Putamen (tissue), 1 donor: ENCODE measurements around the gene ENOX2.
A peak's percentile ranks its signal among the peaks of the same experiment; 100 is the strongest.
"Not testable (repeated sequence)": the region's sequence is repeated elsewhere in the genome, so short reads cannot be mapped to it uniquely, and the experiment has no call there.

Experiments
- DNase-seq: peaks from one replicate; pipeline ENCODE4 v3.0.0-alpha.2; 2016; ENCODE audit warnings: low spot score

The ENOX2 gene, protein sequence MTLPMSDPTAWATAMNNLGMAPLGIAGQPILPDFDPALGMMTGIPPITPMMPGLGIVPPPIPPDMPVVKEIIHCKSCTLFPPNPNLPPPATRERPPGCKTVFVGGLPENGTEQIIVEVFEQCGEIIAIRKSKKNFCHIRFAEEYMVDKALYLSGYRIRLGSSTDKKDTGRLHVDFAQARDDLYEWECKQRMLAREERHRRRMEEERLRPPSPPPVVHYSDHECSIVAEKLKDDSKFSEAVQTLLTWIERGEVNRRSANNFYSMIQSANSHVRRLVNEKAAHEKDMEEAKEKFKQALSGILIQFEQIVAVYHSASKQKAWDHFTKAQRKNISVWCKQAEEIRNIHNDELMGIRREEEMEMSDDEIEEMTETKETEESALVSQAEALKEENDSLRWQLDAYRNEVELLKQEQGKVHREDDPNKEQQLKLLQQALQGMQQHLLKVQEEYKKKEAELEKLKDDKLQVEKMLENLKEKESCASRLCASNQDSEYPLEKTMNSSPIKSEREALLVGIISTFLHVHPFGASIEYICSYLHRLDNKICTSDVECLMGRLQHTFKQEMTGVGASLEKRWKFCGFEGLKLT

DNA sequence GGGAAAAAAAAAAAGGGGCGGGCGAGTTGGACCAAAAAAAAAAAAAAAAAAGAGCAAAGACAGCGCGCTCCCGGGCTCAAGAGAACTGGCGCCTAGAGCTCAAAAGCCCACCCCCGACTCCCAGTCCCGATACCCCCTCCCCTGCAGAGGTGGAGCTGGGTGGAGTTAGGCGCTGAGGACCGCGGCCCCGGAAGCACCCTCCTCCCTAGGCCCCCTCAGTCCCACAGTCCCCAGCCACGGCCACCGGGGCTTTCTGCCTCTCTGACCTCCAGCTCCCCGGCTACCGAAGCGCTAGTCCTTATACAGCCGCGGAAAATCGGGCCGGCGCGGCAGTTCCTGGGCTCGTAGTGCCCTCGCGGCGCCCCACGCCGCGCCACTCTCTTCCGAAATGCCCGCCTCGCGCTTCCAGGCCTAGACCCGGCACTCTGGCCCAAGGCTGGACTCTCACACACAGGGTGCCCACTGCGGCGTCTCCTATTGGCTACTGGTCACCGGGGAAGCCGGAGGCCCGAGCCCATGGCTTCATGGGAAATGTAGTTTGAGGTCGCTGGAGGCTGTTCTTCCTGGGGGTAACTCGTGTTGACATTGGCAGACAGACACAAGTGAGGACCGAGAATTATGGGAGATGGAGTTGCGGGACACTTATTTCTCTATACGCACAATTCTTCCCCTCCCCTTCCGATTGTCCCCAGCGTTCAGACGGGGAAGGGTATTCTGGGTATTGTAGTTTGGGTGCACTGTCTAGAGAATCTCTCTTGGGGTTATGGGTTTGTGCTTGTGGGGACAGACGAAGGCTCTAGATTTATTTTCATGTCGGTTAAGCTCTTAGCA, at the start of gene ENOX2:
TSS of gene ENOX2 (minus strand) at position 427 of the 831 bp plus-strand sequence. CDS start 199,993 bp downstream, outside the sequence.
- peak; percentile 98 for DNase-seq

DNA sequence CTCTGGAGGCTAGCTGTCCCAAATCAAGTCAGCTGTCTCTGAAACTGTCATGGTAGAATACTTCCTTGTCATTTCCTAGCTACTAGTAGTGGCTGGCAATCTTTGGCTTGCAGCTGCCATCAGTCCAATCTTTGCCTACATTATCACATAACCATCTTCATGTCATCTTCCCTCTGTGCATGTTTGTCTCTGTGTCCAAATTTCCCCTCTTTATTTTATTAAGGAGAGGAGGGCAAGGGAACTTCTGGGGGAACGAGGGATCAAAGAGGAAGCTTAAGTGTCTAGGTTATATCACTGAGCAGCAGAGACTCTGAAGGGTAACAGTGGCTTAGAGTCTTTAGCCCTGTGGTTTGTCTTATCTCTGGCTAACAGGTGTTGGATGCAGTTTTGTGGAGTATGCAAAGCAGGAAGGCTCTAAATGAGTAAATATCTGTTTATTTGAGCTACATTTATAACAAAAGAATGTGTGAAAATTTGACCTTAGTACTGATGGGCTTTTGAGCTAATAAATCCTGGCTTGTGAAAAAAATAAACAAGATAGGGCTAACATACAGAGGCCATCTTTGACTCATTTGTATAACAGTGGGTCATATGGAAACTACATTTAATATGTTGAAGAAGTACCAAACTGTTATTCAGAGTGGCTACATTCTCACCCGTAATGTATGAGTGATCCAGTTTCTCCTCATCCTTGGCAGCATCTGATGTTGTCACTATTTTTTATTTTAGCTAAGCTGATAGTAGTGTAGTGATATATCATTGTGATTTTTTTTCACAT, 49.4 kb upstream of the ENOX2 start:
- no peak for DNase-seq

DNA sequence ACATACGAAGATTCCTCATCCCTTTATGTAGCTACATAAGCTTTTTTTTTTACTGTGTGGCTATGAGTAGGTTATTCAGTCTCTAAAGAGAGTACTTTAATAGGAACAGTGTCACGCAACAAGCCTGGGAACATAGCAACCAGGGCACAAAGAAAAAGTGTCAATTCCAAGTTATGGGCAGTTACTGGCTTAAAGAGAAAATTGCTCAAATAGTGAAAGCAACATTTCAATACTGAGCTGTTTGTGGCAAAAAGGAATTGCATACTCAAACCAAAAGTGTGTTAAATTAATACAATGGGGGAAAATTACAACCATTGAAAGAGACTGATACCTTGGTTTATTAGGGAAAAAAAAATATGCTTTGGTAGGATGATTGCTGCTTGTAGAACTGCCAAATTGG, 41.2 kb upstream of the ENOX2 start:
- no peak for DNase-seq

DNA sequence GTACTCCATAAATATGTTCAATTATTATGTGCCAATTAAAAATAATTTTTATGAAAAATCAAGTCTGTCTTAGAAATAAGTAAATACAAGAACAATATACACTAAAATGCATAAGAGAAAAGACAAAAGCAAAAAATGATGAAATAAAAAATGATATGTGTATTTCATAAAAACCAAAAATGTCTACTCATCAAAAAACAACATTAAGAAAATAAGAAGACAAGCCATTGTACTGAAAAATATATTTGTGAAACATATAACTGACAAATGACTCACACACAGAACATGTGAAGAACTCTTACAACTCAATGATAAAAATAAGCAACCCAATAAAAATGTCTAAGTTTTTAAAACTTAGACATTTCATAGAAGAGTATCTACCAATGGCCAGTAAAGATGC, 34.1 kb upstream of the ENOX2 start:
- no peak for DNase-seq

DNA sequence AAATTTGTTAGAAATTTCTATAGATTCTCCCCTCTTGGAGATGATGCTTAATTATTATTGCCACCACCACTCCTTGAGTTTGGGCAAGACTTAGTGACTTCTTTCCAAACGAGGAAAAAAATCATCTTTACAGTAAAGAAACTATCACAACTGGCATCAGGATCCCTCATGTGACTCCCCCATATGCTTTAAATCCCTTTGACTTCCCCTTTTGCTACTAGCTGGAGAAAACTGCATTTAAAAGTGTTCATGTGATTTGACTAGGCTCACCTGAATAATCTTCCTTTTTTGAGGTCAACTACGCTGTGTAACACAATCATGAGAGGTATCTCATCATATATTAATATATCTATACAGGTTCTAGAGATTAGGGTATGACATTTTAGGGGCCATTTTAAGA, 30.3 kb upstream of the ENOX2 start:
- DNase-seq = no peak

DNA sequence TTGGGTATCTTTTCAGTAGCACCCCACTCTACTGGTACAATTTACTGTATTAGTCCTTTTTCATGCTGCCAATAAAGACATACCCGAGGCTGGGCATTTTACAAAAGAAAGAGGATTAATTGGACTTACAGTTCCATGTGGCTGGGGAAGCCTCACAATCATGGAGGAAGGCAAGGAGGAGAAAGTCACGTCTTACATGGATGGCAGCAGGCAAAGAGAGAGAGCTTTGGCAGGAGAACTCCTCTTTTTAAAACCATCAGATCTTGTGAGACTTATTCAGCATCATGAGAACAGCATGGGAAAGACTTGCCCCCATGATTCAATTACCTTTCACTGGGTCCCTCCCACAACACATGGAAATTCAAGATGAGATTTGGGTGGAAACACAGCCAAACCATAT, 17.4 kb upstream of the ENOX2 start:
- DNase-seq = not testable (repeated sequence)

DNA sequence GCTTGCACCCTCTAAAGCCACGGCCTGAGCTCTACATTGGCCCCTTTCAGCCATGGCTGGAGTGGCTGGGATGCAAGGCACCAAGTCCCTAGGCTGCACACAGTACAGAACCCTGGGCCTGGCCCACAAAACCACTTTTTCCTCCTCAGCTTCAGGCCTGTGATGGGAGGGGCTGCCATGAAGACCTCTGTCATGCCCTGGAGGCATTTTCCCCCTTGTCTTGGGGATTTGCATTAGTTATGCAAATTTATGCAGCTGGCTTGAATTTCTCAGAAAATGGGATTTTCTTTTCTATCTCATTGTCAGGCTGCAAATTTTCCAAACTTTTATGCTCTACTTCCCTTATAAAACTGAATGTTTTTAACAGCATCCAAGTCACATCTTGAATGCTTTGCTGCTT, 16.7 kb upstream of the ENOX2 start:
- DNase-seq = not testable (repeated sequence)

DNA sequence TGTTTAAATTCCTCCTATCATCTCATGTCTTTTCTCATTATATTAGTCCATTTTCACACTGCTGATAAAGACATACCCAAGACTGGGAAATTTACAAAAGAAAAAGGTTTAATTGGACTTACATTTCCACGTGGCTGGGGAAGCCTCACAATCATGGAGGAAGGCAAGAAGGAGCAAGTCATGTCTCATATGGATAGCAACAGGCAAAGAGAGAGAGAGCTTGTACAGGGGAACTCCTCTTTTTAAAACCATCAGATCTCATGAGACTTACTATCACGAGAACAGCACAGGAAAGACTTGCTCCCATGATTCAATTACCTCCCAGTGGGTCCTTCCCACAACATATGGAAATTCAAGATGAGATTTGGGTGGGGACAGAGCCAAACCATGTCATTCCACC, 15.5 kb upstream of the ENOX2 start:
- DNase-seq = not testable (repeated sequence)

DNA sequence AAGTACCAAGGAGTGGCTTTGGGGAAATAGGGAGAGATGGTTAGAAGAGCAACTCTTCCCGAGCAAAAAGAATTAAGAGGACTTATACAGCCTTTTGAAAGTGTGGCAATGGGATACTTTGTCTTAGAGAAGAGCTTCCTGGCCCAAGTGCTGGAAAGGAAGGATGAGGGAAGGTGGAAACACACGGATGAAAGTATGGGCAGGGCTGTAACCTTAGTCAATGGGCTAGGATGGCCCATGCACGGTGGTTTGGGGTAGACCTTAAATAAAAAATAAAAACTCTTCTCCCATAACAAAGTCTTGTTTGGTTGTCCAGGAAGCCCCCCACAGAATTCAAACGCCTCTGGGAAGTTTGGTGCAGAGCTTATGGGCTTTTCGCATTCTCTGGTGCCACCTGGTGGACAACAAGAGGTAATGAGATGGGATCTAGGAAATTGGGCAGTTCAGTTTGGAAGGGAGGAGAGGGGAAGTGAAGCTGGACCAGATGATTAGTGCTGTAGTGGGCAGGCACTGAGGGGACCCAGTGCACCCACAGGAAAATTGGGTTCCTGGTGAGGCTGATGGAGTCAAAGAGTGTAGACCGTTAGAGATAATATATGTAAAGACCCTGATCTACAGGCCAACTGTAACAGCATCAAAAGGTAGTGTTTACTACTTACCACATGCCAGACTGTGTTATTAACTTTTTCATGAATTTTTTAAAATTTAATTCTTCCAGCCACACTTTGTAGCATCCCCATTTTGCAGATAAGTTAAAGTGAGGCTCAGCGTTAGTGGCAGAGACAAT, 13.8 kb upstream of the ENOX2 start:
- no peak for DNase-seq

DNA sequence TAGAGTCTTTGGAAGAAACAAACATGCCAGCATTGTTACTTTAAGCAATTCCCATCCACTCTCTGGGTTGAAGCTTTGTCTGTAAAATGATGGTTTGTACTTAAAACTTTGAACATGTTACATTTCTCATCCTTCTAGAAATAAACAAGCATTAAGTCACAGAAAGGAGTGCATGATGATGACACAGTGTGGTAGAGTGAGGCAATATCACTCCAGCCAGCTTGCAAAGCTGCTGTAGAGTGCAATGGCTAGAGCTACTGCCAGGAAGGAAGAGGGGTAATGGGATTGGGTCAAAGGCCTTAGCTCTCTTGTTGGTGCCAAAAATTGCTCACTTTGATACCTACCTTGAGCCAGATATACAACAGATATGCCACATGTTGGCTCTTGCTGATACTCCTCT, 12.3 kb upstream of the ENOX2 start:
- DNase-seq = no peak

DNA sequence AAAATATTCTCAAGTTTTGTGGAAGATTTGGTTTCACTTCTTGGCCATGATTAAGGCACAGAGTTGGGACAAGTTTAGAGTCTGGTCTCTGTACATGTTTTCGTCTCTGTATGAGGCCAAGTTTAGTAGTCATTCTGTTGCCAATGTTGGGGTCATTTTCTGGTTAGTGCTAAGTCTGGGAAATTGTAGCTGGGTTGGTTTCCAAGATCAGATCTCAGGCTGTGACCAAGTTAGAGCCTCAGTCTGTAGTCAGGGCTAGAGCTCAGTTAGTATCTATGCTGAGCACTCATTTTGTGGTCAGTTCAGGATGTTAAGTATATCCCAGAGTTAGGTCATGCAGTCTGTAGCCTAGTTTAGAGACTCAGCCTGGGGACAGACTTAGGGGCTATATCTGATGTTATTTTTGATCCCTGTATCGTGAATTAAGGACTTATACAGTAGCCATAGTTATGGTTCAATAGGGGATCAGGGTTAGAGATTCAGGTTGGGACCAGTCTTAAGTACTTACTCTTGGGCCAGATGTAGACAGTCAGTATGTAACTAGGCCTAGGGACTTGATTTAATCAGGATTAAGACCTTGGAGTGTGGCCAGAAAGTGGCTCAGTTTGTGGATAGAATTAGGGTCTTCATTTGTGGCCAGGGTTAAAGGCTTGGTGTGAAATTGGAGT, 6.6 kb upstream of the ENOX2 start:
- DNase-seq = no peak

DNA sequence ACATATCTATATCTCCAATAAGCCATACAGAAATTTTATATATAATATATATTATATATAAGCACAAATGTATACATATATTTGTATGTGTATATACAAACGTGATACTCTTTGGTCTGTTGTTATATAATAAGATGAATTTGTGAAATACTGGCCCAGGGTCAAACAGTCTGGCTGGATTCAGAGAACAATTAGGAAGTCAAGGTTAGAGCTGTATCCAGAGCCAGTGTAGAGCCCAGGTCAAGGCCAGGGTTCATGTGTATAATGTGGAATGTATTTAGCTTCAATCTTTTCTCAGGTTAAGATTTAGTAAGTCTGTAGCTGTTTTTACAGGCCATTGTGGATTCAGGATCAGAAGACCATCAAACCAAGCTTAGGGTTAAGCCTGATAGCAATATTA, 3.8 kb upstream of the ENOX2 start:
- DNase-seq = no peak

DNA sequence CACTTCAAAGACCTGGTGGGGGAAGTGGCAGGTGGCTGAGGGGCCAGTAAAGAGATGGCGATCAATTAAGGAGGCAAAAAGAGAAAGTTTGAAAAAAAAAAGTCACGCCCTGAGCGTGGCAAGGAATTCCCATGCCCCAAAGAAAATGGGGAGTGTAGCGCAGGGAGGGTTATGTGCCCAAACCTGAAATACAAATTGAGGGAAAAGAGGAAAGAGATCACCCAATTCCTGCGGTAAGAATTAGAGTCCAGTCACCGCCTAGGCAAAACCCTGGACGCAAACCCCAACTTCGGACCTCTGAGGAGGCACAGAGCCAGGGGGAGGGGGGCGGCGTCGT, 595 bp downstream of the ENOX2 start:
- DNase-seq = no peak

DNA sequence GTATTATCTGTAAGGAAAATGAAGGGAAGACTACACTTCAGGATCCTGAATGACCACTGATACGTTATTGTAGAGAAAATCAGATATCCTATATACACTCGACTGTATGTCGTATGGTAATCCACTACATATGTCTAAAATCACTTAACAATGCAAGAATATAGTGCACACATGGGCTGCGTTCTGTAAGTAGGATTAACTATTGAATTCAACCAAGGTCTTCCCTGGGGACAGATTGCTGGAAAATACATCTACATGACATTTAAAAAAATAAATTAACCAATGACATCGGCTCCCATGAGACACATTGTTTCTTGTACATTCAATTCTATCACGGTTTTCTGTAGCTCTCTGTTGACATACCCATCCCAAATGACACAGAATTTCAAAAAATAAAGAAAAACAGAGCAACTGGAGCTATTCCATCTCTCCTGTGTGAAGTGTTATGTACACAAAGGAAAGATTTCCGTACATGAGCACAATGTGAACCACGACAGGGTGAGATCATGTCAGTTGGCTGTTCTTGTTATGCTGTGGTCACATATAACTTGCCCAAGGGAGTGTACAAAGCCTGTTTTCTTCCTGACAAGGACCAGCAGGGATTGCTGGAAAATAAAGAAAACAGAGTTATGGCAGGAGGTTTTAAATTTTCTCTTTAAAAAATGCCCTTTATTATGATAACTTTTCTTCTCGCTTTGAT, 6.1 kb downstream of the ENOX2 start:
- DNase-seq = no peak

DNA sequence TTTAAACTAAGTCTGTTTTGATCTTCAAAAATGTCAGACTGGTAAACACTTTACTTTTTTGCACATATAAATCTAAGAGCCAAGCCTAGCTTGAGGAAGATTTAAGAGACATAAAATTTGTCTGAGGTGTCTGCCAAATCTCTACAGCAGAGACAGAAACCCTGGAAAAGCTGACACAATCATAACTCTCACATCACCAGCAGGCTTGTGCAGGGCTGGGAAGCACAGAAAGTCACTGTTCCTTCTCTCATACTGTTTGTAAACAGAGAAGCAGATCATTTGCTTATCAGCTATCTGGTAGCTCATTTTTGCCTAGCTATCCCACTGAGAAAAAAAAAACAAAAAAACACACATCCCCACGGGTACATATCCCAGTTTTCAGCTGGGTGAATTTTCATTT, 7.0 kb downstream of the ENOX2 start:
- no peak for DNase-seq

DNA sequence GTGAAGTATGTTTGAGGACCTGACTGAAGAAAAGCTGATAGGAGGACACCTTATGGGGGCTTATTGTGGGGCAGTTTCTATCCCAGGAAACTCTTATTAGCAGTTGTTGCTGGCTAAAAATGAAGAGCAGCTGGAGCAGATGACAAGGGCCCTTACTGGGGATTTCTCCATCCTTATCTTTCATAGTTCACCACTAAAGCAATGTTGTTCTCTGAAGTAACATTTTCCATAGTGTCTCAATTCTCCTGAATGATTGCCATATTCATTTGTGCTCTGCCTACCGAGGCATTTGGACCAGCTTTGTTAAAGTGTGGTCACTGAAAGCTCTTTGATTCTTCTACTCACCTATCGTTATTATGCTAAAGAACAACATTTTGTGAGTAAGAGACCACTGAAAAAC, 7.7 kb downstream of the ENOX2 start:
- no peak for DNase-seq

DNA sequence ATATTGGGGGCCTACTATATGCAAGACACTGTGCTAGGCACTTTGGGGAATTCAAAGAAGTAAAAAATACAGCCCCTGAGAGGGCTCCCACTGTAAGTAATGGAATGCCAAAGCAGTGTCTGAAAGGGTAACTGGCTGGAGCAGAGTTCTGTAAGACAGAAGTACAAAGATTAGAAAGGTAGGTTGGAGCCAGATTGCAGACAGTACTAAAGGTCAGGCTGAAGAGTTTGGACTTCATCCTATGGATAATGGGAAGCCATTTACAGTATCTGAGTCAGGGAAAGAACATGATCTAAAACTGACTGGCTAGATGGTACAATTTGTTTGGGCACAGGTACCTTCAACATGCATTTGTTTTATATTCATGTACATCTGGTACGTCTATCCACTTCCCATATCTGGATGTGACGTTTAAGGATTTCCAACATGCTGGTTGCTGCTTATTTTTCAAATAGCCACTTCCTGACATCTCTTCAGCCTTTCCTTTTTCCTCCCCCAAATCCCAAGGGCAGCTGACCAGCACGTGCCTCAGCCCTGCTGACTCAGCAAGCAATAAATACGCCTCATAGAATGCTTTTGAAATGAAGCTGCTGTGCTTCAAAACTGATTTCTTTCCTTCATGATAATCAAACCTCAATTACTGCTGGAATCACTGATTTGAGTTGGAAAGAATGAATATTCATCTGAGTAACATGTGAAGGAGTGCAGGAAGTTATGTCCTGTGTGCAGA, 9.5 kb downstream of the ENOX2 start:
- no peak for DNase-seq

DNA sequence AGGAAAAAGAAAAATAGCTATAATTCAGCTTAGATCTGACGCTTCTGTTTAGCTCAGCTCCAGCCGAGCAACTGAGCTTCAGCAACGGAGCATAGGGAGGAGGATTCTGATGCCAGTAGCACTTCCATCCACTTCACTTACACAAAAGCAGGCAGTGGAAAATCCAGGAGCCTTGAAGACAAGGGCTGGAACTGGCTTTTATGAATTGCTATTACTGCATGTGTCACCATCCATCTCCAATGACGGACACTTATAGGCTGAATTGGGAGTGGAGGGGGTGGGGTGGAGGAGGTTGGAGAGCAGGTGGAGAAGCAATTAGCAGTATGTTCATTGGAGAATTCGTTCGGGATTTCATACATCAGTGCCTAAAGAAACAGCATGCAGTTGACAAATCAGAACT, 15.6 kb downstream of the ENOX2 start:
- DNase-seq = no peak

DNA sequence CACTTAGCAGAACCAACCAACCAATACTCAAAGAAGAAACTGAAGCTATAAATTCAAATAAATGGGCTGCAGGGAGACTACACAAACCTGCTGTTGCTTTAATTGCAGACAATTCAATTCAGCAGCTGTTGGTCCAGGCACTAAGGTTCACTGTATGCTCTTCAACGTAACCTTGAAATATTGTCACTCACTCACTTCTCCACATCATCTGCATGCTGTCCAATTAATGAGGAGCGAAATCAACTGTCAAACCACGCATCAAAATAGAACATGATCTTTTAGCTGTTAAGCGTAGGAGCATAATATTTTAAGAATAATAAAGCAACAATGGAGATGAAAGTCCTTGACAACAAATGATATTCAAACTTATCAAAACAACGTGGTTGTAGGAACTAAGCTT, 17.0 kb downstream of the ENOX2 start:
- no peak for DNase-seq

DNA sequence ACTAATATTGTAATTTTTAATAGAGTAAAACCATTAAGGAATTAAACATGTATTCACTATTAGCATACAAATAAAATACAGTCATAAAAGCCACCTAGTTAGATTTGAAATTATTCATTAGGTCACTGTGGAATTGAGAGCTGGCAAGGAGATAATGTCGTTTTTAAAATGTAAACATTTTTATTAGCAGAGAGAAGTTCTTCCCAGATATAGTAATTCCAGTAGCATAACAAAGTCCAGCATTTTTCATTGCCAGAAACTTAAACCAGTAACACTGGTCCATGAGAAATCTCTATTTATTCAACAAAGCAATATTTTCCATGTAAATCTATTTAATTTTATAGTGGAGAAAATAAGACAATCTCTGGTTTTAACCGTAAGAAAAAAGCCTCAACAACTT, 17.5 kb downstream of the ENOX2 start:
- no peak for DNase-seq
